DND-41 (cell line): ENCODE measurements around the gene SIRPA.

Experiments used
- CTCF ChIP-seq: IDR thresholded peaks from 2 replicates; pipeline ENCODE4 v1.5.1; 2012; ENCODE audit warnings: borderline replicate concordance, low read length, moderate library complexity, mild to moderate bottlenecking; ENCODE audit not compliant: poor library complexity, severe bottlenecking; ENCODE audit errors: extremely low read depth
- EZH2 ChIP-seq: IDR thresholded peaks from 3 replicates; pipeline ENCODE4 v1.6.1; 2012; ENCODE audit warnings: borderline replicate concordance, low read depth, mild to moderate bottlenecking, moderate library complexity, low read length, inconsistent platforms; ENCODE audit not compliant: severe bottlenecking

- TF ChIP-seq EZH2 (no peak), CTCF (no peak)
These were observed 35.0 kb downstream of the SIRPA start for GRCh38 chr20:1930165-1930564.
